HepG2 (cell line): ENCODE results near the gene ATRN. TPM values are rescaled to one million over a fixed set of nuclear protein-coding genes. Genes with fewer than 3 reads are reported as not detected.

Experiments used
- ATAC-seq: fragments of 200-7000 bp; cut with Tn5 transposase; 3 replicates; pipeline ENCODE4 v1.9.1; 2020; ENCODE audit warnings: mild to moderate bottlenecking, moderate library complexity
- BruUV-seq: library from RNA; stranded (reverse); fragments of 400-500 nt; replicated peaks from 2 replicates; lab custom pipeline; 2021; lab: Mats Ljungman, UMichigan
- CTCF ChIA-PET: fragments of 300-600 bp; formaldehyde crosslinking; extraction: SDS; loops from one replicate; lab custom pipeline; 2021; ENCODE audit warnings: low total read pairs, inconsistent platforms, low intra/inter-chr PET ratio; lab: Yijun Ruan, JAX
- POLR2A ChIA-PET: fragments of 350-600 bp; sonication (Branson Sonifier 250); formaldehyde crosslinking; loops from one replicate; lab custom pipeline; 2020; ENCODE audit warnings: antibody characterized with exemption, inconsistent platforms; lab: Yijun Ruan, JAX
- DNase-seq: peaks from one replicate; pipeline ENCODE4 v3.0.0-alpha.2; 2015; ENCODE audit warnings: low spot score
- FAIRE-seq: peaks from 3 replicates; lab custom pipeline; 2011; peaks lifted over from hg19 to GRCh38; lab: Jason Lieb, UNC
- H2AFZ ChIP-seq: one replicate; pipeline ENCODE4 v1.6.1; 2011; ENCODE audit warnings: low read length, inconsistent platforms
- H3K27ac ChIP-seq: fragments of 300-600 bp; 3 replicates; pipeline ENCODE4 v1.8.0; 2011; ENCODE audit warnings: mixed run types, mild to moderate bottlenecking, mixed read lengths, low read length, inconsistent platforms; ENCODE audit not compliant: insufficient read depth; ENCODE audit errors: extremely low read length
- H3K27me3 ChIP-seq, 2 experiments: fragments of 200-600 bp in 1 of 2; 2 replicates in 1 of 2; 3 replicates in 1 of 2; pipeline versions ENCODE4 v1.6.0 to v1.8.0; 2011; ENCODE audit warnings: low read length in 2 of 2, mild to moderate bottlenecking in 2 of 2, moderate library complexity in 2 of 2, inconsistent platforms in 1 of 2; ENCODE audit not compliant: insufficient read depth in 2 of 2, control insufficient read depth in 1 of 2
- H3K36me3 ChIP-seq, 2 experiments: fragments of 200-600 bp in 1 of 2; replicated peaks in 1 of 2; 2 replicates in 1 of 2; 3 replicates in 1 of 2; pipeline versions ENCODE4 v1.5.1 to v1.8.0; 2011; ENCODE audit warnings: low read length in 2 of 2, inconsistent platforms in 1 of 2; ENCODE audit not compliant: insufficient read depth in 2 of 2, control insufficient read depth in 1 of 2
- H3K4me1 ChIP-seq: 2 replicates; pipeline ENCODE4 v1.5.1; 2012; ENCODE audit warnings: low read length, inconsistent platforms; ENCODE audit not compliant: insufficient read depth
- H3K4me2 ChIP-seq: 2 replicates; pipeline ENCODE4 v1.6.0; 2011; ENCODE audit warnings: low read depth, low read length, inconsistent platforms
- H3K4me3 ChIP-seq, 3 experiments: fragments of 200-600 bp in 1 of 3; sonication (generic), shearing (Covaris generic) in 1 of 3; replicated peaks in 1 of 3; 2 replicates each; pipeline ENCODE4 v1.5.1; 2011 to 2016; ENCODE audit warnings: low read length in 3 of 3, inconsistent platforms in 2 of 3, low read depth in 2 of 3, mild to moderate bottlenecking in 2 of 3, control low read depth in 1 of 3, mixed read lengths in 1 of 3; ENCODE audit not compliant: insufficient read depth in 1 of 3
- H3K79me2 ChIP-seq: one replicate; pipeline ENCODE4 v1.6.1; 2011; ENCODE audit warnings: low read length, inconsistent platforms; ENCODE audit not compliant: insufficient read depth
- H3K9ac ChIP-seq: 2 replicates; pipeline ENCODE4 v1.6.0; 2011; ENCODE audit warnings: mild to moderate bottlenecking, low read depth, low read length, inconsistent platforms; ENCODE audit not compliant: insufficient read depth
- H3K9me3 ChIP-seq: 2 replicates; pipeline ENCODE4 v1.5.1; 2012; ENCODE audit warnings: mild to moderate bottlenecking, low read length
- H4K20me1 ChIP-seq: 2 replicates; pipeline ENCODE4 v1.6.0; 2011; ENCODE audit warnings: inconsistent platforms, mild to moderate bottlenecking, low read length, moderate library complexity; ENCODE audit not compliant: insufficient read depth
- CEBPG ChIP-seq: IDR thresholded peaks from 2 replicates; pipeline ENCODE4 v1.6.1; 2016
- ELF1 ChIP-seq: sonication (generic); formaldehyde crosslinking; IDR thresholded peaks from 2 replicates; pipeline ENCODE4 v1.4.0; 2020; ENCODE audit warnings: missing genetic modification reagents
- HCFC1 ChIP-seq: fragments of 150-350 bp; IDR thresholded peaks from 2 replicates; pipeline ENCODE4 v1.6.1; 2014; ENCODE audit warnings: low read depth, low read length
- NFYB ChIP-seq: sonication (generic); formaldehyde crosslinking; IDR thresholded peaks from 2 replicates; pipeline ENCODE4 v1.4.0; 2020; ENCODE audit warnings: missing genetic modification reagents
- NFYC ChIP-seq: IDR thresholded peaks from 2 replicates; pipeline ENCODE4 v1.6.1; 2016; ENCODE audit warnings: missing genetic modification reagents, missing compliant biosample characterization
- RXRB ChIP-seq: IDR thresholded peaks from 2 replicates; pipeline ENCODE4 v1.6.1; 2016; ENCODE audit warnings: borderline replicate concordance, missing genetic modification reagents, missing compliant biosample characterization
- SALL2 ChIP-seq: sonication (generic); formaldehyde crosslinking; IDR thresholded peaks from 2 replicates; pipeline ENCODE4 v1.8.1; 2023; ENCODE audit warnings: mild to moderate bottlenecking, missing genetic modification reagents, inconsistent platforms
- SIN3B ChIP-seq: fragments of 150-350 bp; IDR thresholded peaks from 2 replicates; pipeline ENCODE4 v1.6.1; 2014; ENCODE audit warnings: low read length
- SUZ12 ChIP-seq: fragments of 150-350 bp; IDR thresholded peaks from 2 replicates; pipeline ENCODE4 v1.6.1; 2014; ENCODE audit warnings: low read depth, low read length
- THAP11 ChIP-seq: IDR thresholded peaks from 2 replicates; pipeline ENCODE4 v1.6.1; 2016; ENCODE audit warnings: missing biosample characterization, missing genetic modification reagents
- ZKSCAN5 ChIP-seq: sonication (generic); formaldehyde crosslinking; IDR thresholded peaks from 2 replicates; pipeline ENCODE4 v1.5.1; 2020; ENCODE audit warnings: mild to moderate bottlenecking, missing genetic modification reagents
- ZNF143 ChIP-seq: sonication (generic); formaldehyde crosslinking; IDR thresholded peaks from 2 replicates; pipeline ENCODE4 v1.4.0; 2020; ENCODE audit warnings: missing genetic modification reagents
- ZNF205 ChIP-seq: IDR thresholded peaks from 2 replicates; pipeline ENCODE4 v1.6.1; 2018; ENCODE audit warnings: missing biosample characterization, missing genetic modification reagents
- WGBS: methylation state at CpG from one replicate; pipeline ENCODE4 v1.1.6; 2017; ENCODE audit warnings: low lambda C conversion rate; 5-methylcytosine and 5-hydroxymethylcytosine counted together
- in situ Hi-C: cut with HindIII; loops from 2 replicates; pipeline ENCODE4 v1.10.0; 2017; ENCODE audit warnings: low pct_unique_long_range_greater_than_20kb; ENCODE audit not compliant: extremely low pct_ligation_motif_present
- intact Hi-C: fragments of 100-400 bp; cut with micrococcal nuclease; formaldehyde crosslinking; loops from one replicate; pipeline ENCODE4 v1.10.0; 2022; ENCODE audit not compliant: unreplicated experiment
- polyA plus RNA-seq, 8 experiments: library from polyadenylated mRNA; depleted of rRNA in 3 of 8; stranded (reverse) in 7 of 8; unstranded in 1 of 8; fragments of >200 nt; fragmentation: Illumina TruSeq in 4 of 8; extraction: Trizol in 4 of 8; gene quantifications; 2 replicates each; pipeline versions ENCODE4 v1.2.1 to v1.2.3, GENCODE V29; 2011 to 2016; ENCODE audit warnings: low read depth in 4 of 8, missing spikeins in 1 of 8, mixed read lengths in 1 of 8; ENCODE audit not compliant: insufficient read depth in 1 of 8
- total RNA-seq, 5 experiments: library from RNA; depleted of rRNA; stranded (reverse); fragments of >200 nt; fragmentation: Illumina TruSeq; extraction: Trizol; gene quantifications; 2 replicates each; pipeline ENCODE4 v1.2.3, GENCODE V29; 2016; ENCODE audit warnings: low read depth in 1 of 5
- TF ChIP-seq, protein P1 (sequence below), 2 experiments: sonication (generic) in 1 of 2; formaldehyde crosslinking in 1 of 2; IDR thresholded peaks; 2 replicates each; pipeline versions ENCODE4 v1.5.1 to v1.6.1; 2011 to 2020; ENCODE audit warnings: borderline replicate concordance in 1 of 2, low read depth in 1 of 2, low read length in 1 of 2, mild to moderate bottlenecking in 1 of 2, missing genetic modification reagents in 1 of 2, moderate library complexity in 1 of 2
- TF ChIP-seq, protein P2 (sequence below): sonication (generic); formaldehyde crosslinking; IDR thresholded peaks from 2 replicates; pipeline ENCODE4 v1.4.0; 2020; ENCODE audit warnings: missing genetic modification reagents, mild to moderate bottlenecking, borderline replicate concordance

ATRN gene
- total and polyA plus RNA-seq, 2 of the 13 experiments (the other 11 are each of a cell fraction or from before 2014, with no cell fraction given): 44.2 to 81.1 TPM

DNA sequence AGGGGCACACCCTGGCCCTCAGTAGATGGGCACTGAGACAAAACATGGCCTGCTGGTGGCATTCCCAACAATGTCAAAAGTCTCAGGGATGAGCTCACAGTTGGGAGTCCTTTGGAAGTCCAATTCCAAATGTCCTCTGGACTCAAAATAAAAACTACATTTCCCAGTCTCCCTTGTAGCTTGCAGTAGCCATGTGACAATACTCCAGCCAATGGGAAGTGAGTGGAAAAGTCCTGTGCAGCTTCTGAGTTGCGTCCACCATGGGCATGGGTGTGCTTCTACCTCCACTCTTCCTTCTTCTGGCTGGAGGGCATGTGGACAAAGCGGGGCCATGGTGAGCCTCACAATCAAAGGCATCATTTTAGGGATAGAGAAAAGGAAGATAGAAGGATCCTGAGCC, 216.8 kb downstream of the ATRN start:
- peak; percentile 80 for FAIRE-seq

More for the DNA sequence above, 216.8 kb downstream of the ATRN start:
- in situ Hi-C loops (no loop called here), intact Hi-C loops (no loop called here)
- Histone ChIP-seq H2AFZ (no peak overlapping the region), H3K36me3 (no peaks in the 10 kb centered on the region), H3K4me2 (no peak overlapping the region), H3K27ac (no peak overlapping the region), H3K27me3 (peaks cover 17 to 66% of the 10 kb centered on the region in 2 experiments), H3K79me2 (no peaks in the 10 kb centered on the region), H3K9me3 (no peaks in the 10 kb centered on the region), H3K4me3 (no peak overlapping the region), H4K20me1 (no peaks in the 10 kb centered on the region; the same call in 1 of the 2 replicates), H3K4me1 (no peaks in the 10 kb centered on the region), H3K9ac (no peak overlapping the region)
- ATAC-seq (peak; percentile 47), DNase-seq (peak; percentile 44)
- TF ChIP-seq ELF1 (CRISPR knock-in tag): peak; percentile 29; the same call in 1 of the 2 replicates
- TF ChIP-seq, protein P1, sequence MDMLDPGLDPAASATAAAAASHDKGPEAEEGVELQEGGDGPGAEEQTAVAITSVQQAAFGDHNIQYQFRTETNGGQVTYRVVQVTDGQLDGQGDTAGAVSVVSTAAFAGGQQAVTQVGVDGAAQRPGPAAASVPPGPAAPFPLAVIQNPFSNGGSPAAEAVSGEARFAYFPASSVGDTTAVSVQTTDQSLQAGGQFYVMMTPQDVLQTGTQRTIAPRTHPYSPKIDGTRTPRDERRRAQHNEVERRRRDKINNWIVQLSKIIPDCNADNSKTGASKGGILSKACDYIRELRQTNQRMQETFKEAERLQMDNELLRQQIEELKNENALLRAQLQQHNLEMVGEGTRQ (IDR thresholded peaks at IDR 0.05; ENCODE audit: low read depth, low read length): peak; percentile 74
- TF ChIP-seq, protein P1 (CRISPR knock-in tag; IDR thresholded peaks at IDR 0.05; ENCODE audit: borderline replicate concordance): peak; percentile 88; the same call in 1 of the 2 replicates
- TF ChIP-seq SUZ12: peak; percentile 22; the same call in 1 of the 2 replicates
- TF ChIP-seq ZKSCAN5 (CRISPR knock-in tag): no peak
- peak; percentile 97 for TF ChIP-seq THAP11
- TF ChIP-seq SALL2 (CRISPR knock-in tag): no peak
- 0 out of 2 replicates have a peak, but pooled peaks have one; percentile 34 for TF ChIP-seq ZNF205 (CRISPR knock-in tag)
- TF ChIP-seq SIN3B: no peak
- TF ChIP-seq ZNF143 (CRISPR knock-in tag): peak; percentile 89
- TF ChIP-seq, protein P2, sequence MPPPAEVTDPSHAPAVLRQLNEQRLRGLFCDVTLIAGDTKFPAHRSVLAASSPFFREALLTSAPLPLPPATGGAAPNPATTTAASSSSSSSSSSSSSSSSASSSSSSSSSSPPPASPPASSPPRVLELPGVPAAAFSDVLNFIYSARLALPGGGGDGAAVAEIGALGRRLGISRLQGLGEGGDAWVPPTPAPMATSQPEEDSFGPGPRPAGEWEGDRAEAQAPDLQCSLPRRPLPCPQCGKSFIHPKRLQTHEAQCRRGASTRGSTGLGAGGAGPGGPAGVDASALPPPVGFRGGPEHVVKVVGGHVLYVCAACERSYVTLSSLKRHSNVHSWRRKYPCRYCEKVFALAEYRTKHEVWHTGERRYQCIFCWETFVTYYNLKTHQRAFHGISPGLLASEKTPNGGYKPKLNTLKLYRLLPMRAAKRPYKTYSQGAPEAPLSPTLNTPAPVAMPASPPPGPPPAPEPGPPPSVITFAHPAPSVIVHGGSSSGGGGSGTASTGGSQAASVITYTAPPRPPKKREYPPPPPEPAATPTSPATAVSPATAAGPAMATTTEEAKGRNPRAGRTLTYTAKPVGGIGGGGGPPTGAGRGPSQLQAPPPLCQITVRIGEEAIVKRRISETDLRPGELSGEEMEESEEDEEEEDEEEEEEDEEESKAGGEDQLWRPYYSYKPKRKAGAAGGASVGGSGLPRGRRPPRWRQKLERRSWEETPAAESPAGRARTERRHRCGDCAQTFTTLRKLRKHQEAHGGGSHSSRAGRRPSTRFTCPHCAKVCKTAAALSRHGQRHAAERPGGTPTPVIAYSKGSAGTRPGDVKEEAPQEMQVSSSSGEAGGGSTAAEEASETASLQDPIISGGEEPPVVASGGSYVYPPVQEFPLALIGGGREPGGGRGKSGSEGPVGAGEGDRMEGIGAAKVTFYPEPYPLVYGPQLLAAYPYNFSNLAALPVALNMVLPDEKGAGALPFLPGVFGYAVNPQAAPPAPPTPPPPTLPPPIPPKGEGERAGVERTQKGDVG (CRISPR knock-in tag): no peak
- TF ChIP-seq NFYC (CRISPR knock-in tag): peak; percentile 90
- peak; percentile 96 for TF ChIP-seq NFYB
- peak; percentile 54; the same call in 1 of the 2 replicates for TF ChIP-seq HCFC1
- 0 out of 2 replicates have a peak, but pooled peaks have one; percentile 2 for TF ChIP-seq CEBPG (CRISPR knock-in tag)
- no peak for TF ChIP-seq RXRB (CRISPR knock-in tag)
- BruUV-seq: no TSS peak
- WGBS: 31% methylated on average over 2 of the region's 2 CpGs
- POLR2A ChIA-PET: no interaction called here
- CTCF ChIA-PET: no interaction called here
